GM19397 (cell line): ENCODE data around the gene SRGAP1.

Experiments used
- ATAC-seq: cut with Tn5 transposase; IDR thresholded peaks from one replicate; pipeline ENCODE4 v1.9.1; 2021; ENCODE audit warnings: mild to moderate bottlenecking, moderate library complexity; ENCODE audit not compliant: unreplicated experiment

The SRGAP1 gene

GRCh38 chr12:63904653-63905052 is 60.2 kb downstream of the SRGAP1 start:
- ATAC-seq = no peak

- ATAC-seq = no peak
Observed at GRCh38 chr12:63905544-63905943, 61.0 kb downstream of the SRGAP1 start.

GRCh38 chr12:63906876-63907275 is 62.4 kb downstream of the SRGAP1 start:
- ATAC-seq = no peak

DNA sequence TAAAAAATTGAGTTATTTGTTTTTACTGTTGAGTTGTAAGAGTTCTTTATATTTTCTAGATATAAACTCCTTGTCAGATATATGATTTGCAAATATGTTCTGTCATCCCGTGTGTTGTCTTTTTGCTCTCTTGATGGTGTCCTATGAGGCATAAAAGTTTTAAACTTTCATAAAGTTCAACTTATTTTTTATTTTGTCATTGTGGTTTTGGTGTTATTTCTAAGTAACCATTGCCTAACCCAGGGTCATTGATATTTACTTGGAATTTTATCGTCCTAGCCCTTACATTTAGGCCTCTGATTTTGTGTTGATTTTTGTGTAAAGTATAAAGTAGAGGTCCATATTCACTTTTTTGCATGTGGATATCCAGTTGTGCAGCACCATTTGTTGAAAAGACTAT is 63.1 kb downstream of the SRGAP1 start:
- no peak for ATAC-seq

DNA sequence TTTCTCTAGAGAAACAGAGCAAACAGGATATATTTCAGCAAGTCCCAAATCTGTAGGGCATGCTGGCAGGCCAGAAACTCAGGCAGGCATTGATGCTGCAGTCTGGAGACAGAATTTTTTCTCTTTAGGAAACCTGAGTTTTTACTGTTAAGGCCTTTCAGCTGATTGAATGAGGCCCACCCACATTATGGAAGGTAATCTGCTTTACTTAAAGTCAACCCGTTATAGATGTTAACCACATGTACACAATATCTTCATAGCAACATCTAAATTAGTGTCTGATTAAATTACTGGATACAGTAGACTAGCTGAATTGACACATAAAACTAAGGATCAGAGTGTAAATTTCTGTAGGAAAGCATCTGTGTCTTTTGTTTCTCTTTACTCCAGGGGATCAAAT is 65.2 kb downstream of the SRGAP1 start:
- ATAC-seq = no peak

- no peak for ATAC-seq
Observed at GRCh38 chr12:63911341-63911740, 66.8 kb downstream of the SRGAP1 start.

GRCh38 chr12:63912651-63913050 is 68.2 kb downstream of the SRGAP1 start:
- no peak for ATAC-seq

DNA sequence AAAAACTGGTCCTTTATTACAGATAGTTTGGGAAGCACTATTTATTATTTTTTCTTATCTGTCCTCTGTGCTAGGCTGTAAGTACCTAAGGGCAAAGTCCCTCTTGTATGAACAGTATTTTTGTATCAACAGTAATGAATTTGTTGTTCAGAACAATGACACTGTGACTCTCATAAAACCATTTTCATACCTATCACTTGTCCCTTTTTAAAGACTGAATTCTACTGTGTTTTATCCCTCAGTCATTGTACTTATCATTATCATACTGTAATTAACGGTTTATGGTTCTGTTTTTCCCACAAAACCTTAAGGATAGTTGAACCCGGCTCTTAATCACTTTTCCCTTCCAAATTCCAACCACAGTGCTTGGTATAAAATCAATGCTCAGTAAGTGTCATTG is 69.4 kb downstream of the SRGAP1 start:
- no peak for ATAC-seq

- ATAC-seq = no peak
Observed at GRCh38 chr12:63915105-63915800, 70.8 kb downstream of the SRGAP1 start.

DNA sequence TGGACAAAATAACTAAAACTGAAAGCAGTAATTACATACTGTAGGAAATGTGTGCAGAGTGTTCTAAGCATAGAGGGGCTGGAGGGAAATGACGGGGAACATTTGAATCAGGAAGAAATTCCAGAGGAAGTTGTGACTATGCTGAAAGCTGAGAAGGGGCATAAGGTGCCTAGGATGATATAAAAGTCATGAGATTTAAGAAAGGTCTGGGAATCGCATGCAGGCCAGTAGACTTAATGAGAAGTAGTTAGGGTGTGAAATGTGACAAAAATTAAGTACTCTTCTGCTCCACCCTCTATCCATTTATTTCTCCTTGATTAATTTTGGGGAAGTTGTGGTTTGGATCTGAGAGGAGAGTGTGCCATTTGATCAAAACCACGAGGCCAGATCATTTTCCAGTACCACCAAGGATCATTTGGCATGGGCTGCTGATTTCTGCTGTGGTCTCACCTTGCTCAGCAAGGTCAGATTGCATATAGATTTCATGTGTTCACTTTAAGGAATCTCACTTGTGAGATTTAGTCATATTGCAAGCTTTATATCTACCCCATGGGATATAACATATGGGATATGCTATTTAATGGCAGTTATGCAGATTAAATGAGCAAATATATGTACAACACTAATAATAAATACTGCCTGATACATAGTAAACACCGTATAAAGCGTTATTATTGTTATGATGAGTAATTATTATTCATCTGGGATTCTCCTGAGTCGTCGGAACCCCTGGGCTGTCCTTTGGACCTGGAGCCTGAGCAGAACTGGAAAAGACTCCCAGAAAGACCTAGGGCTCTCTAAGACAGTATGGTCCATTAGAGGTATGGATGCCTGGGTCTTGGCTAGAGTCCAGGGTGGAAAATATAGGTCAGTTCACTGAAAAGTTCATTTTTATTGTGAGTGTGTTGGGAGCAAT is 72.3 kb downstream of the SRGAP1 start:
- no peak for ATAC-seq

DNA sequence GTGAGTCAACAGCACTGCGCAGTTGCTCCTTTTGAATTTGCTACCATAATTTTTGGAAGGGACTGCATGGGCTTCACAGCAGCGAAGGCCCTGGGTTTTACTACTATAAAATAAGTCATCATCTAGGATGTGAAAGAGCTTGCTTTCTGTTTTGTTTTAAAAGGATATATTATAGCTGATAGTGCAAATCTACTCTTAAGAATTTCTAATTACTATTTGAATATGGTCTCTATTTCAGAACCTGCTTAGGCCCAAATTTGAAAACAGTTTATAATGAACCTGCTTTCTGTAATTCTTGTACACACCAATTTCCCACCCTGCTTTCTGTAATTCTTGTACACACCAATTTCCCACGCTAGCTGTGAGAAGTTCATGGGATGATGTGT is 73.0 kb downstream of the SRGAP1 start:
- ATAC-seq = no peak

GRCh38 chr12:63917864-63918799 is 73.6 kb downstream of the SRGAP1 start:
- peak; percentile 67 for ATAC-seq

DNA sequence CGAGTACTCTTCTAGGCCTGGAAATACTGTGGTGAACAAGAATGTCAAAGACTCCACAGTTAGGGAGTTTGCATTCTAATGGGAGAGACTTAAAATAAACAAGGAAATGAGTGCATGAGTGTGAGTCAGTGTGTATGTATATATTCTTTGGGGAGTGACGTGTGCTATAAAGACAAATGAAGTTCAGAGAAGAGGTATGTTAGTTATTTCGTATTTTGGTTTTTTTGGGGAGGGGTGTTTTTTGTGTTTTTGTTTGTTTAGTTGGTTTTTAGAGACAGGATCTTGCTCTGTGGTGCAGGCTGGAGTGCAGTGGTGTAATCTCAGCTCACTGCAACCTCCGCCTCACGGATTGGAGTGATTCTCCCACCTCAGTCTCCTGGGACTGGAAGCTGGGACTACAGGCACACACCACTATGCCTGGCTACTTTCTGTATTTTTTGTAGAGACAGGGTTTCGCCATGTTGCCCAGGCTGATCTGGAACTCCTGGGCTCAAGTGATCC is 74.3 kb downstream of the SRGAP1 start:
- ATAC-seq = no peak

GRCh38 chr12:63919756-63920155 is 75.3 kb downstream of the SRGAP1 start:
- no peak for ATAC-seq

DNA sequence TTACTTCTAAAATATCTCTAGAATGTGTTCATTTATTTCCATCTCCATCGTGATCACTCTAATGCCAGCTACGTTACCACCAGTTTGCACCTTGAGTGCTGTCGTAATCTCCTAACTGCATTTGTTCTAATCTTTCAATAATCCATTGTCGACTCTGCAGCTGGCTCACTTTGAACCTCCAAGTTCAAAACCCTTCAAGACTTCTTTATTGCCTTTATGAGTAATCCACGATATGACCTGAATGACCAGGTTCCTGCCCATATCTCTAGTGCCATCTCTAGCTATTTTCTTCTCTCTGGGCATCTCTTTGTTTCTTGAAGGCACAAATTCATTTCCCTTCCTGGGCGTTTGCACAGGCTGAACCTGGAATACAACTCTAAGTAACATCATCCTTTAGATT is 76.7 kb downstream of the SRGAP1 start:
- ATAC-seq = no peak

- no peak for ATAC-seq
Observed at GRCh38 chr12:63922474-63922873, 78.0 kb downstream of the SRGAP1 start.

GRCh38 chr12:63924781-63925180 is 80.3 kb downstream of the SRGAP1 start:
- no peak for ATAC-seq

DNA sequence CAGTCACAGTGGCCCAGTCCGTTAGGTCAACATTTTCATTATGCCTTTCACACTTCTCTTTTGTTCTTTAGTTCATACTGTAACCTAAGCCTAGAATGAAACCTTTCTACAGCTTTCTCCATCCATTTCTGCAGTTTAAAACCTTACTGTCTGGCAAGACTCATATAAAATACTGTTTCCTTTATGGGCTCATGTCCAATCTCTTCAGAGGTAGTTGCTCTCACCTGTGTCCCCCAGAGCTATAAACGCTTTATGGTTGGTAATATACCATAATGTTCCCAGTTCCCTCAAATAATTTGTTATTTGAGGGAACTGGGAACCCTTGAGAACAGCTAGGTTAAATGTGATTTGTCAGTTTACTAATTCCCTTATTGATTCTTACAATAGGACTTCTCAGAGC is 83.0 kb downstream of the SRGAP1 start:
- no peak for ATAC-seq

GRCh38 chr12:63928305-63928704 is 83.8 kb downstream of the SRGAP1 start:
- ATAC-seq = no peak

GRCh38 chr12:63929426-63929825 is 84.9 kb downstream of the SRGAP1 start:
- no peak for ATAC-seq

GRCh38 chr12:63930971-63931370 is 86.5 kb downstream of the SRGAP1 start:
- ATAC-seq = no peak
